ENCODE results near the gene FAM171A1. TPM values are rescaled to one million over a fixed set of nuclear protein-coding genes. Genes with fewer than 3 reads are reported as not detected.
"Not testable (repeated sequence)": the region's sequence is repeated elsewhere in the genome, so short reads cannot be mapped to it uniquely, and the experiment has no call there.

FAM171A1 gene
- total RNA-seq, 1 donor from 2014 or later, result 2.9 TPM

DNA sequence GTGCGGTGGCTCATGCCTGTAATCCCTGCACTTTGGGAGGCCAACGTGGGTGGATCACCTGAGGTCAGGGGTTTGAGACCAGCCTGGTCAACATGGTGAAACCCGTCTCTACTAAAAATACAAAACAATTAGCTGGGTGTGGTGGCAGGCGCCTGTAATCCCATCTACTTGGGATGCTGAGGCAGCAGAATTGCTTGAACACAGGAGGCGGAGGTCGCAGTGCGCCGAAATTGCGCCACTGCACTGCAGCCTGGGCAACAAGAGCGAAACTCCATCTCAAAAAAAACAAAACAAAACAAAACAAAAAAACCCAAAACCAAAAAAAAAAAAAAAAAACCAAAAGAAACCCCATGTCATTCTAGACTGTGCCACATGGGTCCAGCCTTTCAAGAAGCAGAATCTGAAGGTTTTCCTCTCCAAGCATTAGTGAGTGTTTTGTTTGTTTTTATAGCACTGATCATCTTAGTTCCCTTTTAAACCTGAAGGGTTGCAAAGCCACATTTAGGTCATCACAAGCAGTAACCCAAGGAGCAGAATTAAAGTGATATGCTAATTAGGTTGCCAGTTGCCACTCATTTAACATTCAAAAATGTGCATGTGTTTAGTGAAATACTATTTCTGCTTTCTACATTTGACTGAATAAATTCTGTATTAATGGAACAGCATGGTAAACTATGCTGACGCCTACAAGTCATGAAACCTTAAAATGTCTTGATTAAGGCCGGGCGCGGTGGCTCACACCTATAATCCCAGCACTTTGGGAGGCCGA is 68.7 kb downstream of the FAM171A1 start:
- H3K9me3 Mint-ChIP-seq; intact Hi-C loops (cut with micrococcal nuclease); H3K36me3 Mint-ChIP-seq (ENCODE audit: low read depth); DNase-seq (ENCODE audit: low spot score); H3K4me3 Mint-ChIP-seq (ENCODE audit: low read depth); H3K27me3 Mint-ChIP-seq (ENCODE audit: low read depth); H3K27ac Mint-ChIP-seq; H3K4me1 Mint-ChIP-seq (ENCODE audit: low read depth): not testable (repeated sequence)

DNA sequence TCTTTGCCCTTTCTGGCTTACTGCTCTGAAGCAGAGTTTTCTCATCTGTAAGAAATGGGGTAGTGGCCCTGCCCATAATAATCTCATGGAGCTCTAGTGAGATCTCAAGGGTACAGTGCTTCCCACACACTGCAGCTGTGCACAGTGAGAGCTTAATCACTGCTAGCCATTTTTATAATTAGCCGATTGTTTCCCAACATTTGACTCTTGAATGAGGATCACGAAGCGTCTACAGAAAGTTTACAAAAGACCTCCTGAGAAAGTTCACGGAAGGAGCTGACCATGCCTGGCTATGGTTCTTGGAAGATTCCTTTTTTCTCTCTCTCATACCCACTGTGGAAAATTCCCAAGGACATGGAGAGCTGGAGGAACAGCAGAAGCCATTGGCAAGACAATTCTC is 70.4 kb downstream of the FAM171A1 start:
- Mint-ChIP-seq H3K4me3 (ENCODE audit: low read depth) (no peak overlapping the region), H3K4me1 (ENCODE audit: low read depth) (no peaks in the 10 kb centered on the region), H3K9me3 (no peaks in the 10 kb centered on the region), H3K36me3 (ENCODE audit: low read depth) (no peaks in the 10 kb centered on the region), H3K27ac (no peak overlapping the region), H3K27me3 (ENCODE audit: low read depth) (peaks cover 8% of the 10 kb centered on the region)
- DNase-seq (ENCODE audit: low spot score), result no peak
- intact Hi-C loops (cut with micrococcal nuclease), result no loop called here

- Mint-ChIP-seq H3K27me3 (ENCODE audit: low read depth) (peaks cover 13% of the 10 kb centered on the region), H3K4me3 (ENCODE audit: low read depth) (no peak overlapping the region), H3K4me1 (ENCODE audit: low read depth) (no peaks in the 10 kb centered on the region), H3K9me3 (no peaks in the 10 kb centered on the region), H3K36me3 (ENCODE audit: low read depth) (no peaks in the 10 kb centered on the region), H3K27ac (no peak overlapping the region)
- intact Hi-C loops (cut with micrococcal nuclease), result no loop called here
- no peak for DNase-seq (ENCODE audit: low spot score)
Measured at GRCh38 chr10:15300145-15300544, 70.9 kb downstream of the FAM171A1 start.

- Mint-ChIP-seq H3K27ac (no peak overlapping the region), H3K9me3 (no peaks in the 10 kb centered on the region), H3K36me3 (ENCODE audit: low read depth) (no peaks in the 10 kb centered on the region), H3K4me3 (ENCODE audit: low read depth) (no peak overlapping the region), H3K4me1 (ENCODE audit: low read depth) (peaks cover 6% of the 10 kb centered on the region), H3K27me3 (ENCODE audit: low read depth) (peaks cover 26% of the 10 kb centered on the region)
- intact Hi-C loops (cut with micrococcal nuclease), result no loop called here
- DNase-seq (ENCODE audit: low spot score), result no peak
Measured at GRCh38 chr10:15296701-15297100, 74.4 kb downstream of the FAM171A1 start.

DNA sequence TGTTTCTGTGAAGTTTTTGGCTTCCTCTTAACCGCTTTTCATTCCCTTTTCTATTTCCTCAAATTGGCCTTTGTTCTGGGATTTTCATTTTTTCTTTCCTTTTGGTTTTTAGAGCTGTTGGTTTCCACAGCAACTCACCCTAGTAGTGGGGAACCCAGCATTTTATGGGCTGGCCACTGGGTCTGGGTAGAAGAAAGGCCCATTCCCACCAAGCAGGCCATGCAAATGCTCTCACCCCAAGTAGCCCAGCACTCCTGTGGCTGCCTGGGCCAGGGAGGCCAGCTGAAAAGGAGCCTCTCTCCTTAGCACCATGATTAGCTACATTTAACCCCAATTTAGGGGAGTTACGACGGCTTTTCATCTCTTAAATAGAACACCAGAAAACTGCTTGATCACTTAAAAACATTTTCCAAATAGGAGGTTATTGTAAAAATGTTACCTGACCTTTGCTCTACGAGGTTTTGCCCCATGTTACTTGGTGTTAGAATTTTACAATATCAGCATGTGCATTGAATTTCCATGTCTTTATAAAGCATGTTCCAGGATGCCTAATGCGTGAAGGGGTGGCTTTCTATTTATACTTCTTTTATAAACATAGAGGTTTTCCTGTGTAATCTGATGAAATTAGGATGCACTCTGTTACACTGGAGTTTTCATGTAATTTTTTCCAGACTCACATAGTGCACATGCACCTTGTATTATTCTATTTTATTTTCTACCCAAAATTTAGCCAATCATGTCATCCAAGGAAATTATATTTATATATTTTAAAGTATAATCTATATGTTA is 75.4 kb downstream of the FAM171A1 start:
- Mint-ChIP-seq H3K27me3 (ENCODE audit: low read depth) (peaks cover 26% of the 10 kb centered on the region), H3K27ac (no peak overlapping the region), H3K4me1 (ENCODE audit: low read depth) (peaks cover 6% of the 10 kb centered on the region), H3K4me3 (ENCODE audit: low read depth) (no peak overlapping the region), H3K9me3 (no peaks in the 10 kb centered on the region), H3K36me3 (ENCODE audit: low read depth) (no peaks in the 10 kb centered on the region)
- no peak for DNase-seq (ENCODE audit: low spot score)
- intact Hi-C loops (cut with micrococcal nuclease), result no loop called here

DNA sequence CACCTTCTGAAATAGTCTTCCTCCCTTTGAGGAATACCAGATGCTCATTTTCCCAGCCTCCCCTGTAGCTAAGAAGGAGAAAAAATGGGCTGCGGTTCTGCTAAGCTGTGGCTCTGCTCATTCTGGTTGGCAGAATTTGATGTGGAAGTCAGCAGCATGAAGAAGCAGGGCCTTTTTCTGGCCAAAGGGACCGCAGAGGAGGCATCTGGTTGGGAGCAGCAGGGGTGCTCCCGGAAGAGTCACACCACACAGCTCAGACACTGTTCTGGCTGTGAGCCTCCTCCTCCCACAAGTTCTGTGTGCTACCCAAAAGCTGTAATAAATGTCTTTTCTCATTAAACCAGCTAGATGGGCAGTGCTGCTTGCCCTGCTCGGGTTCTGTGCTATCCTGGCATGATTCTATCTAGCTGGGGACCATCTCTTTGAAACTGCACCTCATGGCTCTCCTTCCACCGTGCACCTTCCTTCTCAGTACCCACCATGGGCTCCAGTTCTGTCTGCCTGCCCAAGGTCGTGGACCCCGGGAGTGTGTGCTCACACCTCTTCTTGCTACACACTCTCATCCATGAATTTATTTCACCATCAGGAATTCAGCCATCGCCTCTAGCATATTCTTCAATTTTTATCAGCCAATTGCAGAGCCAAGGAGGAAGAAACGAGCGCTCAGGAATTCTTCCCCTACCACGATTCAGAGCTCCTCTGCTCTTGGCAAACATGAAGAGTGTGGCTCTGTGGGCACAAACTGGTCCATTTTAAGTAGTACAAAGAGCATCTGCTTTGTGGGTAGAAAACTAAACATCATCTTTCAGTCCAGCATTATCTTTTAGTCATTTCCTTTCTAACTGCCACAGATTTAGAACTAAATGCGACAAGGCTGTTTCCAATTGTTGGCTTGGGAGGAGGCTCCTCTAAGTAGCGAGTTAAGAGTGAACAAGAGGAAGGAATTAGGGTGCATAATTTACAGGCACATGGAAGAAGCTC is 76.9 kb downstream of the FAM171A1 start:
- H3K27ac Mint-ChIP-seq, result no peak overlapping the region
- no peaks in the 10 kb centered on the region for H3K9me3 Mint-ChIP-seq
- peaks cover 24% of the 10 kb centered on the region for H3K27me3 Mint-ChIP-seq (ENCODE audit: low read depth)
- H3K4me1 Mint-ChIP-seq (ENCODE audit: low read depth), result peaks cover 6% of the 10 kb centered on the region
- intact Hi-C loops (cut with micrococcal nuclease), result no loop called here
- no peaks in the 10 kb centered on the region for H3K36me3 Mint-ChIP-seq (ENCODE audit: low read depth)
- no peak overlapping the region for H3K4me3 Mint-ChIP-seq (ENCODE audit: low read depth)
- DNase-seq (ENCODE audit: low spot score), result no peak

GRCh38 chr10:15290671-15291070 is 80.4 kb downstream of the FAM171A1 start:
- Mint-ChIP-seq H3K36me3 (ENCODE audit: low read depth) (no peaks in the 10 kb centered on the region), H3K9me3 (no peaks in the 10 kb centered on the region), H3K27ac (no peak overlapping the region), H3K4me3 (ENCODE audit: low read depth) (no peak overlapping the region), H3K27me3 (ENCODE audit: low read depth) (peaks cover 19% of the 10 kb centered on the region), H3K4me1 (ENCODE audit: low read depth) (peaks cover 6% of the 10 kb centered on the region)
- no peak for DNase-seq (ENCODE audit: low spot score)
- intact Hi-C loops (cut with micrococcal nuclease), result no loop called here

GRCh38 chr10:15290150-15290549 is 80.9 kb downstream of the FAM171A1 start:
- intact Hi-C loops (cut with micrococcal nuclease), result no loop called here
- peaks cover 6% of the 10 kb centered on the region for H3K4me1 Mint-ChIP-seq (ENCODE audit: low read depth)
- no peak overlapping the region for H3K4me3 Mint-ChIP-seq (ENCODE audit: low read depth)
- peaks cover 14% of the 10 kb centered on the region for H3K27me3 Mint-ChIP-seq (ENCODE audit: low read depth)
- no peaks in the 10 kb centered on the region for H3K36me3 Mint-ChIP-seq (ENCODE audit: low read depth)
- no peak for DNase-seq (ENCODE audit: low spot score)
- no peak overlapping the region for H3K27ac Mint-ChIP-seq
- H3K9me3 Mint-ChIP-seq, result no peaks in the 10 kb centered on the region

DNA sequence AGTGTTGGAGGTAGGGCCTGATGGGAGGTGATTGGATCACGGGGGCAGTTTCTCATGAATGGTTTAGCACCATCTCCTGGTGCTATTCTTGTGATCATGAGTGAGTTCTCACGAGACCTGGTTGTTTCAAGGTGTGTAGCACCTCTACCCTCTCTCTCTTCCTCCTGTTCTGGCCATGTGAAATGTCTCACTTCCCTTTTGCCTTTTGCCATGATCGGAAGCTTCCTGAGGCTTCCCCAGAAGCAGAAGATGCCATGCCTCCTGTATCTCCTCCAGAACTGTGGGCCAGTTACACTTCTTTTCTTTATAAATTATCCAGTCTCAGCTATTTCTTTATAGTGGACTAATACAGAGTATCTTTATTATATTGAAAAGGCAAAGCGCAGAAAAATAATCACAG is 90.1 kb downstream of the FAM171A1 start:
- Mint-ChIP-seq H3K36me3 (ENCODE audit: low read depth) (no peaks in the 10 kb centered on the region), H3K27me3 (ENCODE audit: low read depth) (peaks cover 5% of the 10 kb centered on the region), H3K4me1 (ENCODE audit: low read depth) (no peaks in the 10 kb centered on the region), H3K4me3 (ENCODE audit: low read depth) (no peak overlapping the region), H3K27ac (no peak overlapping the region), H3K9me3 (no peaks in the 10 kb centered on the region)
- no peak for DNase-seq (ENCODE audit: low spot score)
- intact Hi-C loops (cut with micrococcal nuclease), result no loop called here

GRCh38 chr10:15280462-15280861 is 90.6 kb downstream of the FAM171A1 start:
- Mint-ChIP-seq H3K9me3 (no peaks in the 10 kb centered on the region), H3K4me3 (ENCODE audit: low read depth) (no peak overlapping the region), H3K36me3 (ENCODE audit: low read depth) (no peaks in the 10 kb centered on the region), H3K4me1 (ENCODE audit: low read depth) (no peaks in the 10 kb centered on the region), H3K27me3 (ENCODE audit: low read depth) (peaks cover 5% of the 10 kb centered on the region), H3K27ac (no peak overlapping the region)
- DNase-seq (ENCODE audit: low spot score), result no peak
- intact Hi-C loops (cut with micrococcal nuclease), result no loop called here

GRCh38 chr10:15279236-15279635 is 91.9 kb downstream of the FAM171A1 start:
- Mint-ChIP-seq H3K4me3 (ENCODE audit: low read depth) (no peak overlapping the region), H3K4me1 (ENCODE audit: low read depth) (no peaks in the 10 kb centered on the region), H3K27ac (no peak overlapping the region), H3K9me3 (peaks cover 4% of the 10 kb centered on the region), H3K36me3 (ENCODE audit: low read depth) (no peaks in the 10 kb centered on the region), H3K27me3 (ENCODE audit: low read depth) (peaks cover 2% of the 10 kb centered on the region)
- DNase-seq (ENCODE audit: low spot score), result no peak
- intact Hi-C loops (cut with micrococcal nuclease), result no loop called here

GRCh38 chr10:15278786-15279185 is 92.3 kb downstream of the FAM171A1 start:
- Mint-ChIP-seq H3K4me1 (ENCODE audit: low read depth) (no peaks in the 10 kb centered on the region), H3K36me3 (ENCODE audit: low read depth) (no peaks in the 10 kb centered on the region), H3K27me3 (ENCODE audit: low read depth) (peaks cover 2% of the 10 kb centered on the region), H3K27ac (no peak overlapping the region), H3K9me3 (peaks cover 4% of the 10 kb centered on the region), H3K4me3 (ENCODE audit: low read depth) (no peak overlapping the region)
- intact Hi-C loops (cut with micrococcal nuclease), result no loop called here
- no peak for DNase-seq (ENCODE audit: low spot score)
